Skeletal muscle tissue (tissue), 2 donors: ENCODE results near the gene FUBP3. TPM values are rescaled to one million over a fixed set of nuclear protein-coding genes. Genes with fewer than 3 reads are reported as not detected.

Source experiments
- small RNA-seq: library from RNA; depleted of rRNA; stranded (forward); fragments of <200 nt; gene quantifications from one replicate; pipeline ENCODE3, GENCODE V24; 2014
- total RNA-seq: library from RNA; depleted of rRNA; stranded (reverse); fragments of >200 nt; gene quantifications from one replicate; pipeline ENCODE4 v1.2.3, GENCODE V29; 2014

Gene FUBP3
- total RNA-seq, 1 donor from 2014 or later = 18.8 TPM

Small RNA genes lying within 50 kb of the gene (small RNA-seq; reads per million reads assigned to genes)
- not detected for gene MIR6856

Other genes starting within 250 kb of the FUBP3 start
- 109 TPM for gene ASS1, start 134.6 kb upstream of the FUBP3 start, total RNA-seq
- not detected for gene PRDM12, start 85.0 kb downstream of the FUBP3 start, total RNA-seq
- 27.1 TPM for gene EXOSC2, start 114.2 kb downstream of the FUBP3 start, total RNA-seq